Tibial nerve (tissue), 4 donors: ENCODE results near the gene WDR74.

Experiments
- CTCF ChIP-seq, 5 experiments: fragments of 200-600 bp in 3 of 5; fragments of 450-650 bp in 2 of 5; sonication (generic) in 3 of 5; IDR thresholded peaks; one replicate each; pipeline ENCODE4 v1.5.1; 2016 to 2019; ENCODE audit warnings: antibody characterized with exemption in 5 of 5, mild to moderate bottlenecking in 3 of 5, moderate library complexity in 2 of 5
- EP300 ChIP-seq, 2 donors: sonication (generic); formaldehyde crosslinking; IDR thresholded peaks; one replicate each; pipeline ENCODE4 v1.6.1; 2017; ENCODE audit warnings: antibody characterized with exemption in 2 of 2, mild to moderate bottlenecking in 1 of 2

GRCh38 chr11:62810748-62811147 is 28.6 kb downstream of the WDR74 start:
- TF ChIP-seq CTCF (IDR thresholded peaks at IDR 0.05): no peak
- no peak for TF ChIP-seq EP300 (IDR thresholded peaks at IDR 0.05)
